H9 (cell line): ENCODE measurements around the gene ADAMTS17. TPM values are rescaled to one million over a fixed set of nuclear protein-coding genes. Genes with fewer than 3 reads are reported as not detected.
A peak's percentile ranks its signal among the peaks of the same experiment; 100 is the strongest.

Experiments
- DNase-seq: peaks from one replicate; pipeline ENCODE4 v3.0.0-alpha.2; 2017
- H2AFZ ChIP-seq: one replicate; pipeline ENCODE4 v1.6.1; 2013; ENCODE audit warnings: mild to moderate bottlenecking, low read length, control low read depth, moderate library complexity
- H2AK5ac ChIP-seq: 2 replicates; pipeline ENCODE4 v1.6.1; 2013; ENCODE audit warnings: low read length, control low read depth, mixed read lengths; ENCODE audit not compliant: insufficient read length
- H2BK120ac ChIP-seq: one replicate; pipeline ENCODE4 v1.6.1; 2013; ENCODE audit warnings: low read depth, mild to moderate bottlenecking, low read length, control low read depth, inconsistent platforms; ENCODE audit not compliant: poor library complexity, severe bottlenecking
- H2BK12ac ChIP-seq: 2 replicates; pipeline ENCODE4 v1.6.1; 2013; ENCODE audit warnings: low read length, control low read depth, mixed read lengths, low read depth; ENCODE audit not compliant: insufficient read length
- H2BK15ac ChIP-seq: 2 replicates; pipeline ENCODE4 v1.6.1; 2013; ENCODE audit warnings: low read depth, low read length, control low read depth
- H2BK20ac ChIP-seq: one replicate; pipeline ENCODE4 v1.6.1; 2013; ENCODE audit warnings: low read depth, mild to moderate bottlenecking, low read length, control low read depth, inconsistent platforms; ENCODE audit not compliant: poor library complexity, severe bottlenecking
- H2BK5ac ChIP-seq: 2 replicates; pipeline ENCODE4 v1.6.1; 2013; ENCODE audit warnings: low read length, control low read depth, mixed read lengths; ENCODE audit not compliant: insufficient read length
- H3K14ac ChIP-seq: 2 replicates; pipeline ENCODE4 v1.6.1; 2013; ENCODE audit warnings: low read length, control low read depth; ENCODE audit not compliant: insufficient read depth
- H3K18ac ChIP-seq: 2 replicates; pipeline ENCODE4 v1.6.1; 2013; ENCODE audit warnings: low read depth, mild to moderate bottlenecking, mixed read lengths, low read length, control low read depth; ENCODE audit not compliant: insufficient read length
- H3K23ac ChIP-seq: 2 replicates; pipeline ENCODE4 v1.6.1; 2013; ENCODE audit warnings: low read length, control low read depth, mixed read lengths, low read depth; ENCODE audit not compliant: insufficient read length
- H3K23me2 ChIP-seq: 2 replicates; pipeline ENCODE4 v1.6.1; 2013; ENCODE audit warnings: low read depth, mild to moderate bottlenecking, mixed read lengths, low read length, control low read depth; ENCODE audit not compliant: insufficient read length, poor library complexity, severe bottlenecking
- H3K27ac ChIP-seq: 2 replicates; pipeline ENCODE4 v1.5.1; 2013; ENCODE audit warnings: low read length, control low read depth, mixed read lengths, low read depth; ENCODE audit not compliant: insufficient read length
- H3K27me3 ChIP-seq: 2 replicates; pipeline ENCODE4 v1.6.1; 2013; ENCODE audit warnings: low read length, control low read depth, inconsistent platforms; ENCODE audit not compliant: insufficient read depth
- H3K4ac ChIP-seq: 2 replicates; pipeline ENCODE4 v1.6.1; 2013; ENCODE audit warnings: low read depth, mild to moderate bottlenecking, control low read depth, inconsistent platforms, low read length, moderate library complexity
- H3K4me1 ChIP-seq: 2 replicates; pipeline ENCODE4 v1.6.1; 2013; ENCODE audit warnings: low read length, control low read depth, inconsistent platforms; ENCODE audit not compliant: insufficient read depth
- H3K4me2 ChIP-seq: 2 replicates; pipeline ENCODE4 v1.6.1; 2013; ENCODE audit warnings: low read length, control low read depth, mixed read lengths; ENCODE audit not compliant: insufficient read length, insufficient read depth
- H3K56ac ChIP-seq: 2 replicates; pipeline ENCODE4 v1.6.1; 2013; ENCODE audit warnings: low read depth, mild to moderate bottlenecking, mixed read lengths, low read length, control low read depth; ENCODE audit not compliant: insufficient read length
- H3K79me1 ChIP-seq: 2 replicates; pipeline ENCODE4 v1.6.1; 2013; ENCODE audit warnings: low read depth, mild to moderate bottlenecking, moderate library complexity, low read length, control low read depth, inconsistent platforms; ENCODE audit not compliant: insufficient read depth, poor library complexity, severe bottlenecking
- H3K79me2 ChIP-seq: 2 replicates; pipeline ENCODE4 v1.6.1; 2013; ENCODE audit warnings: low read length, control low read depth, inconsistent platforms; ENCODE audit not compliant: insufficient read depth
- H3K9ac ChIP-seq: 2 replicates; pipeline ENCODE4 v1.6.1; 2013; ENCODE audit warnings: low read length, control low read depth, mixed read lengths; ENCODE audit not compliant: insufficient read length; ENCODE audit errors: extremely low read depth
- H3K9me3 ChIP-seq: one replicate; pipeline ENCODE4 v1.6.1; 2013; ENCODE audit warnings: low read depth, low read length, inconsistent platforms; ENCODE audit not compliant: control insufficient read depth
- H3T11ph ChIP-seq: one replicate; pipeline ENCODE4 v1.6.1; 2013; ENCODE audit warnings: mild to moderate bottlenecking, low read length, control low read depth, inconsistent platforms
- H4K20me1 ChIP-seq: one replicate; pipeline ENCODE4 v1.6.1; 2013; ENCODE audit not compliant: control insufficient read depth, insufficient read length, insufficient read depth
- H4K5ac ChIP-seq: 2 replicates; pipeline ENCODE4 v1.6.1; 2013; ENCODE audit warnings: low read depth, mild to moderate bottlenecking, mixed read lengths, low read length, control low read depth; ENCODE audit not compliant: insufficient read length
- H4K8ac ChIP-seq: replicated peaks from 2 replicates; pipeline ENCODE4 v1.6.1; 2013; ENCODE audit warnings: low read length, control low read depth, mixed read lengths, low read depth; ENCODE audit not compliant: insufficient read length
- H4K91ac ChIP-seq: 2 replicates; pipeline ENCODE4 v1.6.1; 2013; ENCODE audit warnings: low read depth, mild to moderate bottlenecking, moderate library complexity, mixed read lengths, low read length, control low read depth; ENCODE audit not compliant: insufficient read length
- H3K27ac Mint-ChIP-seq, 3 experiments: 2 replicates in 2 of 3; 3 replicates in 1 of 3; pipeline ENCODE4 v1.8.0; 2020 to 2021; ENCODE audit warnings: mixed read lengths in 3 of 3, mild to moderate bottlenecking in 1 of 3, moderate library complexity in 1 of 3
- H3K27me3 Mint-ChIP-seq: 2 replicates; pipeline ENCODE4 v1.8.0; 2021; ENCODE audit warnings: low read depth, mild to moderate bottlenecking, moderate library complexity, mixed read lengths
- H3K36me3 Mint-ChIP-seq, 3 experiments: 2 replicates in 2 of 3; 3 replicates in 1 of 3; pipeline ENCODE4 v1.8.0; 2020 to 2021; ENCODE audit warnings: low read depth in 3 of 3, mixed read lengths in 3 of 3; ENCODE audit not compliant: insufficient read depth in 1 of 3
- H3K4me1 Mint-ChIP-seq, 2 experiments: 2 replicates each; pipeline ENCODE4 v1.8.0; 2020; ENCODE audit warnings: mixed read lengths in 2 of 2
- H3K4me3 Mint-ChIP-seq, 2 experiments: 2 replicates in 1 of 2; 3 replicates in 1 of 2; pipeline ENCODE4 v1.8.0; 2020 to 2021; ENCODE audit warnings: mild to moderate bottlenecking in 2 of 2, mixed read lengths in 2 of 2, moderate library complexity in 1 of 2
- H3K9me3 Mint-ChIP-seq, 2 experiments: 2 replicates in 1 of 2; 3 replicates in 1 of 2; pipeline ENCODE4 v1.8.0; 2020; ENCODE audit warnings: mild to moderate bottlenecking in 2 of 2, mixed read lengths in 2 of 2, moderate library complexity in 1 of 2
- WGBS: extraction: QIAGEN DNeasy Blood & Tissue Kit; methylation state at CpG from one replicate; pipeline ENCODE4 v1.1.7; 2013; ENCODE audit warnings: missing lambda C conversion rate, low lambda C conversion rate, mixed read lengths; ENCODE audit not compliant: insufficient read length; ENCODE audit errors: extremely low coverage; 5-methylcytosine and 5-hydroxymethylcytosine counted together
- total RNA-seq: library from RNA; stranded (reverse); gene quantifications from 2 replicates; pipeline ENCODE4 v1.2.1, GENCODE V29; 2021
- TF ChIP-seq, protein P1 (sequence below): fragments of 200-600 bp; sonication (generic); conservative IDR thresholded peaks from 3 replicates; pipeline ENCODE4 v1.8.0; 2021; ENCODE audit warnings: antibody characterized with exemption, mild to moderate bottlenecking

ADAMTS17 gene
- total RNA-seq, 1 experiment from 2014 or later = 2.9 TPM

- no peaks in the 10 kb centered on the region for H3K79me2 ChIP-seq
- peak overlapping the region in 1 of 3 experiments; percentile 48; a peak in 1 of 7 replicates for H3K27ac Mint-ChIP-seq
- H2BK5ac ChIP-seq = no peak overlapping the region
Observed at GRCh38 chr15:100208921-100209603, 132.7 kb downstream of the ADAMTS17 start.

More at GRCh38 chr15:100208921-100209603, 132.7 kb downstream of the ADAMTS17 start:
- Histone ChIP-seq H3K23me2 (no peaks in the 10 kb centered on the region), H3K27me3 (no peaks in the 10 kb centered on the region), H3K14ac (no peak overlapping the region), H4K91ac (no peak overlapping the region), H3K4ac (no peak overlapping the region), H3K23ac (no peak overlapping the region), H3T11ph (no peak overlapping the region), H4K20me1 (no peaks in the 10 kb centered on the region), H3K56ac (no peak overlapping the region), H3K9ac (no peak overlapping the region), H2BK15ac (no peak overlapping the region), H2AK5ac (no peak overlapping the region), H3K27ac (no peak overlapping the region), H2BK12ac (no peak overlapping the region), H4K5ac (no peak overlapping the region), H3K4me1 (peaks cover 3% of the 10 kb centered on the region; the same call in 1 of the 2 replicates), H3K18ac (no peak overlapping the region), H3K79me1 (no peaks in the 10 kb centered on the region), H3K9me3 (no peaks in the 10 kb centered on the region), H2BK120ac (no peak overlapping the region), H2BK20ac (no peak overlapping the region), H3K4me2 (no peak overlapping the region), H4K8ac (no peak overlapping the region), H2AFZ (no peak overlapping the region)
- Mint-ChIP-seq H3K4me1 (peaks cover 23 to 30% of the 10 kb centered on the region in 2 experiments), H3K9me3 (no peaks in the 10 kb centered on the region; a peak in 1 of 5 replicates), H3K4me3 (no peak overlapping the region), H3K27me3 (peaks cover 1% of the 10 kb centered on the region; the same call in 1 of the 2 replicates), H3K36me3 (peaks cover 0 to 5% (median 0%) of the 10 kb centered on the region in 3 experiments; a peak in 2 of 7 replicates)
- DNase-seq = no peak
- no CpG with 5 or more reads among the region's 13 CpGs for WGBS
- TF ChIP-seq, protein P1, sequence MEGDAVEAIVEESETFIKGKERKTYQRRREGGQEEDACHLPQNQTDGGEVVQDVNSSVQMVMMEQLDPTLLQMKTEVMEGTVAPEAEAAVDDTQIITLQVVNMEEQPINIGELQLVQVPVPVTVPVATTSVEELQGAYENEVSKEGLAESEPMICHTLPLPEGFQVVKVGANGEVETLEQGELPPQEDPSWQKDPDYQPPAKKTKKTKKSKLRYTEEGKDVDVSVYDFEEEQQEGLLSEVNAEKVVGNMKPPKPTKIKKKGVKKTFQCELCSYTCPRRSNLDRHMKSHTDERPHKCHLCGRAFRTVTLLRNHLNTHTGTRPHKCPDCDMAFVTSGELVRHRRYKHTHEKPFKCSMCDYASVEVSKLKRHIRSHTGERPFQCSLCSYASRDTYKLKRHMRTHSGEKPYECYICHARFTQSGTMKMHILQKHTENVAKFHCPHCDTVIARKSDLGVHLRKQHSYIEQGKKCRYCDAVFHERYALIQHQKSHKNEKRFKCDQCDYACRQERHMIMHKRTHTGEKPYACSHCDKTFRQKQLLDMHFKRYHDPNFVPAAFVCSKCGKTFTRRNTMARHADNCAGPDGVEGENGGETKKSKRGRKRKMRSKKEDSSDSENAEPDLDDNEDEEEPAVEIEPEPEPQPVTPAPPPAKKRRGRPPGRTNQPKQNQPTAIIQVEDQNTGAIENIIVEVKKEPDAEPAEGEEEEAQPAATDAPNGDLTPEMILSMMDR = no peak
